Liver (tissue), 9 donors: Measurements from ENCODE around the gene CHCHD4. TPM values are rescaled to one million over a fixed set of nuclear protein-coding genes. Genes with fewer than 3 reads are reported as not detected.

ENCODE experiments used
- DNase-seq: peaks from one replicate; pipeline ENCODE4 v3.0.0-alpha.2; 2017; ENCODE audit warnings: low spot score
- H3K27ac ChIP-seq, 2 donors: one replicate each; pipeline ENCODE4 v1.7.0; 2013; ENCODE audit warnings: inconsistent platforms in 2 of 2, low read length in 2 of 2, control low read depth in 1 of 2, low read depth in 1 of 2, mild to moderate bottlenecking in 1 of 2
- H3K27me3 ChIP-seq, 4 donors: one replicate each; pipeline versions ENCODE4 v1.6.1 to v1.7.0; 2013; ENCODE audit warnings: low read length in 3 of 4, inconsistent platforms in 1 of 4, mild to moderate bottlenecking in 1 of 4, moderate library complexity in 1 of 4; ENCODE audit not compliant: control insufficient read depth in 4 of 4, insufficient read depth in 4 of 4
- H3K36me3 ChIP-seq, 4 donors: one replicate each; pipeline versions ENCODE4 v1.6.1 to v1.7.0; 2013; ENCODE audit warnings: low read length in 3 of 4, mild to moderate bottlenecking in 3 of 4, low read depth in 1 of 4, moderate library complexity in 1 of 4; ENCODE audit not compliant: control insufficient read depth in 4 of 4, insufficient read depth in 3 of 4
- H3K4me1 ChIP-seq, 4 donors: one replicate each; pipeline versions ENCODE4 v1.6.1 to v1.7.0; 2013; ENCODE audit warnings: low read length in 3 of 4, mild to moderate bottlenecking in 3 of 4, moderate library complexity in 1 of 4; ENCODE audit not compliant: control insufficient read depth in 4 of 4, insufficient read depth in 4 of 4
- H3K4me3 ChIP-seq, 3 donors: one replicate each; pipeline versions ENCODE4 v1.6.1 to v1.7.0; 2013; ENCODE audit warnings: low read length in 3 of 3, control low read depth in 1 of 3, low read depth in 1 of 3, mild to moderate bottlenecking in 1 of 3
- H3K9ac ChIP-seq, 2 donors: one replicate each; pipeline ENCODE4 v1.7.0; 2013; ENCODE audit warnings: low read length in 2 of 2, mild to moderate bottlenecking in 2 of 2, moderate library complexity in 2 of 2, control low read depth in 1 of 2, low read depth in 1 of 2
- H3K9me3 ChIP-seq, 4 donors: one replicate each; pipeline versions ENCODE4 v1.6.1 to v1.7.0; 2013; ENCODE audit warnings: low read length in 3 of 4; ENCODE audit not compliant: control insufficient read depth in 4 of 4
- ATF3 ChIP-seq: IDR thresholded peaks from 2 replicates; pipeline ENCODE4 v1.6.1; 2016; ENCODE audit warnings: antibody characterized with exemption
- EGR1 ChIP-seq, 2 donors: IDR thresholded peaks; 2 replicates each; pipeline ENCODE4 v1.6.1; 2016 to 2018; ENCODE audit warnings: antibody characterized with exemption in 2 of 2, low read depth in 2 of 2
- FOXA1 ChIP-seq: IDR thresholded peaks from 2 replicates; pipeline ENCODE4 v1.6.1; 2016; ENCODE audit warnings: antibody characterized with exemption
- FOXA2 ChIP-seq: IDR thresholded peaks from 2 replicates; pipeline ENCODE4 v1.6.1; 2016; ENCODE audit warnings: antibody characterized with exemption
- GABPA ChIP-seq, 2 donors: IDR thresholded peaks in 1 of 2; conservative IDR thresholded peaks in 1 of 2; 2 replicates each; pipeline ENCODE4 v1.6.1; 2016; ENCODE audit warnings: antibody characterized with exemption in 2 of 2, mild to moderate bottlenecking in 1 of 2, moderate library complexity in 1 of 2
- HNF4A ChIP-seq, 2 donors: conservative IDR thresholded peaks; 2 replicates each; pipeline ENCODE4 v1.6.1; 2016; ENCODE audit warnings: antibody characterized with exemption in 2 of 2, mild to moderate bottlenecking in 2 of 2
- HNF4G ChIP-seq: IDR thresholded peaks from 2 replicates; pipeline ENCODE4 v1.6.1; 2016; ENCODE audit warnings: antibody characterized with exemption
- JUND ChIP-seq, 2 donors: IDR thresholded peaks; 2 replicates each; pipeline ENCODE4 v1.6.1; 2016; ENCODE audit warnings: antibody characterized with exemption in 2 of 2
- MAX ChIP-seq: IDR thresholded peaks from 2 replicates; pipeline ENCODE4 v1.6.1; 2016; ENCODE audit warnings: antibody characterized with exemption
- NR2F2 ChIP-seq: IDR thresholded peaks from 2 replicates; pipeline ENCODE4 v1.6.1; 2016; ENCODE audit warnings: antibody characterized with exemption
- RAD21 ChIP-seq, 2 donors: IDR thresholded peaks; 2 replicates each; pipeline ENCODE4 v1.6.1; 2016; ENCODE audit warnings: antibody characterized with exemption in 2 of 2, mild to moderate bottlenecking in 2 of 2
- SP1 ChIP-seq: IDR thresholded peaks from 2 replicates; pipeline ENCODE4 v1.6.1; 2018; ENCODE audit warnings: antibody characterized with exemption, mild to moderate bottlenecking
- TAF1 ChIP-seq: conservative IDR thresholded peaks from 2 replicates; pipeline ENCODE4 v1.6.1; 2016; ENCODE audit warnings: antibody characterized with exemption, mild to moderate bottlenecking
- whole genome bisulfite sequencing: extraction: QIAGEN DNeasy Blood & Tissue Kit; methylation state at CpG from one replicate; pipeline ENCODE4 v1.1.7; 2013; 5-methylcytosine and 5-hydroxymethylcytosine counted together
- polyA plus RNA-seq, 2 donors: library from polyadenylated mRNA; stranded (reverse) in 1 of 2; unstranded in 1 of 2; fragments of 200-250 nt in 1 of 2; fragments of >200 nt in 1 of 2; fragmentation: Nextera tagmentation in 1 of 2; extraction: Ambion mirVana in 1 of 2; gene quantifications; one replicate each; pipeline versions ENCODE4 v1.2.1 to v1.2.3, GENCODE V29; 2013 to 2015
- total RNA-seq, 2 donors: library from RNA; depleted of rRNA; stranded (reverse); fragments of >200 nt; gene quantifications; one replicate each; pipeline ENCODE4 v1.2.3, GENCODE V29; 2014
- TF ChIP-seq, protein P1 (sequence below): IDR thresholded peaks from 2 replicates; pipeline ENCODE4 v1.6.1; 2016; ENCODE audit warnings: antibody characterized with exemption
- TF ChIP-seq, protein P2 (sequence below): fragments of 150-350 bp; IDR thresholded peaks from 2 replicates; pipeline ENCODE4 v1.5.1; 2017; ENCODE audit warnings: improper control_type of control experiment, low read depth, low read length; ENCODE audit not compliant: missing input control
- donor health status: healthy.
- donor health status: healthy.
- donor health status: healthy.
- donor health status: healthy.
- donor health status: healthy.

CHCHD4 gene
- total and polyA plus RNA-seq, 4 donors = 7.0 to 11.3 (median 9.5) TPM

- peaks cover 10 to 58% (median 29%) of the 10 kb centered on the region in 4 donors for H3K36me3 ChIP-seq
- H3K9me3 ChIP-seq = no peaks in the 10 kb centered on the region
- H3K27me3 ChIP-seq = no peaks in the 10 kb centered on the region
- no peak for DNase-seq
- WGBS = 96% methylated on average over 5 of the region's 5 CpGs
- peaks cover 6 to 51% (median 34%) of the 10 kb centered on the region in 4 donors for H3K4me1 ChIP-seq
- TF ChIP-seq MAX (no peak), HNF4A (conservative IDR thresholded peaks at IDR 0.05) (no peak), EGR1 (IDR thresholded peaks at IDR 0.05; ENCODE audit: low read depth in 2 of 2) (no peak), RAD21 (IDR thresholded peaks at IDR 0.05) (no peak), FOXA1 (no peak), HNF4G (no peak), TAF1 (no peak), SP1 (no peak), GABPA (IDR thresholded peaks at IDR 0.05 in 1 of 2, conservative IDR thresholded peaks at IDR 0.05 in 1 of 2) (no peak)
- TF ChIP-seq, protein P1, sequence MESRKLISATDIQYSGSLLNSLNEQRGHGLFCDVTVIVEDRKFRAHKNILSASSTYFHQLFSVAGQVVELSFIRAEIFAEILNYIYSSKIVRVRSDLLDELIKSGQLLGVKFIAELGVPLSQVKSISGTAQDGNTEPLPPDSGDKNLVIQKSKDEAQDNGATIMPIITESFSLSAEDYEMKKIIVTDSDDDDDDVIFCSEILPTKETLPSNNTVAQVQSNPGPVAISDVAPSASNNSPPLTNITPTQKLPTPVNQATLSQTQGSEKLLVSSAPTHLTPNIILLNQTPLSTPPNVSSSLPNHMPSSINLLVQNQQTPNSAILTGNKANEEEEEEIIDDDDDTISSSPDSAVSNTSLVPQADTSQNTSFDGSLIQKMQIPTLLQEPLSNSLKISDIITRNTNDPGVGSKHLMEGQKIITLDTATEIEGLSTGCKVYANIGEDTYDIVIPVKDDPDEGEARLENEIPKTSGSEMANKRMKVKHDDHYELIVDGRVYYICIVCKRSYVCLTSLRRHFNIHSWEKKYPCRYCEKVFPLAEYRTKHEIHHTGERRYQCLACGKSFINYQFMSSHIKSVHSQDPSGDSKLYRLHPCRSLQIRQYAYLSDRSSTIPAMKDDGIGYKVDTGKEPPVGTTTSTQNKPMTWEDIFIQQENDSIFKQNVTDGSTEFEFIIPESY = no peak
- H3K27ac ChIP-seq = no peak overlapping the region
- H3K4me3 ChIP-seq = no peak overlapping the region
- H3K9ac ChIP-seq = no peak overlapping the region
These were observed 9.2 kb upstream of the CHCHD4 start for GRCh38 chr3:14133876-14134275.

GRCh38 chr3:14133188-14133800 is 8.6 kb upstream of the CHCHD4 start:
- Histone ChIP-seq H3K36me3 (peaks cover 10 to 58% (median 29%) of the 10 kb centered on the region in 4 donors), H3K4me1 (peaks cover 4 to 46% (median 29%) of the 10 kb centered on the region in 4 donors), H3K27me3 (no peaks in the 10 kb centered on the region), H3K9me3 (no peaks in the 10 kb centered on the region), H3K4me3 (no peak overlapping the region), H3K9ac (no peak overlapping the region), H3K27ac (no peak overlapping the region)
- no peak for DNase-seq
- 85% methylated on average over 10 of the region's 10 CpGs for WGBS
- TF ChIP-seq FOXA2 (no peak), HNF4G (no peak), HNF4A (conservative IDR thresholded peaks at IDR 0.05) (peak in 1 of 2 donors; percentile 6)
- TF ChIP-seq, protein P2, sequence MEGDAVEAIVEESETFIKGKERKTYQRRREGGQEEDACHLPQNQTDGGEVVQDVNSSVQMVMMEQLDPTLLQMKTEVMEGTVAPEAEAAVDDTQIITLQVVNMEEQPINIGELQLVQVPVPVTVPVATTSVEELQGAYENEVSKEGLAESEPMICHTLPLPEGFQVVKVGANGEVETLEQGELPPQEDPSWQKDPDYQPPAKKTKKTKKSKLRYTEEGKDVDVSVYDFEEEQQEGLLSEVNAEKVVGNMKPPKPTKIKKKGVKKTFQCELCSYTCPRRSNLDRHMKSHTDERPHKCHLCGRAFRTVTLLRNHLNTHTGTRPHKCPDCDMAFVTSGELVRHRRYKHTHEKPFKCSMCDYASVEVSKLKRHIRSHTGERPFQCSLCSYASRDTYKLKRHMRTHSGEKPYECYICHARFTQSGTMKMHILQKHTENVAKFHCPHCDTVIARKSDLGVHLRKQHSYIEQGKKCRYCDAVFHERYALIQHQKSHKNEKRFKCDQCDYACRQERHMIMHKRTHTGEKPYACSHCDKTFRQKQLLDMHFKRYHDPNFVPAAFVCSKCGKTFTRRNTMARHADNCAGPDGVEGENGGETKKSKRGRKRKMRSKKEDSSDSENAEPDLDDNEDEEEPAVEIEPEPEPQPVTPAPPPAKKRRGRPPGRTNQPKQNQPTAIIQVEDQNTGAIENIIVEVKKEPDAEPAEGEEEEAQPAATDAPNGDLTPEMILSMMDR = no peak

GRCh38 chr3:14132689-14133088 is 8.0 kb upstream of the CHCHD4 start:
- no peak overlapping the region for H3K9ac ChIP-seq
- H3K27ac ChIP-seq = no peak overlapping the region
- H3K4me3 ChIP-seq = no peak overlapping the region
- DNase-seq = no peak
- WGBS = 91% methylated on average over 6 of the region's 6 CpGs
- peaks cover 3 to 39% (median 24%) of the 10 kb centered on the region in 4 donors for H3K4me1 ChIP-seq
- no peaks in the 10 kb centered on the region for H3K27me3 ChIP-seq
- peaks cover 10 to 63% (median 29%) of the 10 kb centered on the region in 4 donors for H3K36me3 ChIP-seq
- no peaks in the 10 kb centered on the region for H3K9me3 ChIP-seq
- TF ChIP-seq ATF3 (no peak), NR2F2 (no peak), TAF1 (no peak), FOXA2 (no peak), JUND (IDR thresholded peaks at IDR 0.05) (no peak), HNF4G (no peak), GABPA (IDR thresholded peaks at IDR 0.05 in 1 of 2, conservative IDR thresholded peaks at IDR 0.05 in 1 of 2) (no peak), MAX (no peak), SP1 (no peak)
- TF ChIP-seq, protein P1 = no peak
- TF ChIP-seq, protein P2 = no peak
